Mesenchymal stem cell (in vitro differentiated cells and primary cell): Measurements from ENCODE around the gene RXRB.

Experiments
- DNase-seq: peaks from one replicate; pipeline ENCODE4 v3.0.0-alpha.2; 2013
- H2AFZ ChIP-seq: one replicate; pipeline ENCODE4 v1.6.1; 2013; ENCODE audit warnings: low read depth, mild to moderate bottlenecking, control low read depth, inconsistent platforms, low read length, moderate library complexity
- H2AK5ac ChIP-seq: 2 replicates; pipeline ENCODE4 v1.6.1; 2013; ENCODE audit warnings: low read length, moderate library complexity, mild to moderate bottlenecking, inconsistent platforms; ENCODE audit not compliant: severe bottlenecking
- H2BK120ac ChIP-seq: one replicate; pipeline ENCODE4 v1.6.1; 2013; ENCODE audit warnings: low read depth, mild to moderate bottlenecking, inconsistent platforms, low read length, moderate library complexity
- H2BK12ac ChIP-seq, 2 experiments: one replicate each; pipeline ENCODE4 v1.6.1; 2013; ENCODE audit warnings: inconsistent platforms in 2 of 2, low read length in 2 of 2, mild to moderate bottlenecking in 2 of 2, moderate library complexity in 2 of 2, control low read depth in 1 of 2
- H2BK15ac ChIP-seq: one replicate; pipeline ENCODE4 v1.6.1; 2013; ENCODE audit warnings: mild to moderate bottlenecking, low read depth, inconsistent platforms; ENCODE audit not compliant: poor library complexity, severe bottlenecking
- H2BK5ac ChIP-seq: 2 replicates; pipeline ENCODE4 v1.6.1; 2013; ENCODE audit warnings: low read depth, mild to moderate bottlenecking, low read length, control low read depth, inconsistent platforms; ENCODE audit not compliant: poor library complexity, severe bottlenecking
- H3K14ac ChIP-seq, 2 experiments: one replicate each; pipeline ENCODE4 v1.6.1; 2013; ENCODE audit warnings: inconsistent platforms in 2 of 2, low read length in 2 of 2, control low read depth in 1 of 2, mild to moderate bottlenecking in 1 of 2, moderate library complexity in 1 of 2
- H3K18ac ChIP-seq, 2 experiments: one replicate each; pipeline ENCODE4 v1.6.1; 2013; ENCODE audit warnings: inconsistent platforms in 2 of 2, low read length in 2 of 2, control low read depth in 1 of 2, low read depth in 1 of 2, mild to moderate bottlenecking in 1 of 2
- H3K23ac ChIP-seq, 2 experiments: one replicate each; pipeline ENCODE4 v1.6.1; 2013; ENCODE audit warnings: inconsistent platforms in 2 of 2, low read length in 2 of 2, mild to moderate bottlenecking in 2 of 2, moderate library complexity in 2 of 2, control low read depth in 1 of 2
- H3K27ac ChIP-seq: 2 replicates; pipeline ENCODE4 v1.5.1; 2013; ENCODE audit warnings: mild to moderate bottlenecking, moderate library complexity, low read length, control low read depth, inconsistent platforms; ENCODE audit not compliant: poor library complexity, severe bottlenecking
- H3K27me3 ChIP-seq, 2 experiments: 2 replicates each; pipeline versions ENCODE4 v1.6.1 to v1.7.0; 2013; ENCODE audit warnings: low read length in 2 of 2, mild to moderate bottlenecking in 2 of 2, moderate library complexity in 2 of 2, control low read depth in 1 of 2, inconsistent platforms in 1 of 2; ENCODE audit not compliant: control insufficient read depth in 1 of 2, insufficient read depth in 1 of 2
- H3K36me3 ChIP-seq, 2 experiments: 2 replicates each; pipeline versions ENCODE4 v1.6.1 to v1.7.0; 2013; ENCODE audit warnings: low read length in 2 of 2, control low read depth in 1 of 2, inconsistent platforms in 1 of 2, low read depth in 1 of 2, mild to moderate bottlenecking in 1 of 2; ENCODE audit not compliant: insufficient read depth in 2 of 2, control insufficient read depth in 1 of 2
- H3K4ac ChIP-seq, 2 experiments: one replicate each; pipeline ENCODE4 v1.6.1; 2013; ENCODE audit warnings: inconsistent platforms in 2 of 2, low read length in 2 of 2, mild to moderate bottlenecking in 2 of 2, moderate library complexity in 2 of 2, control low read depth in 1 of 2, low read depth in 1 of 2
- H3K4me1 ChIP-seq: 2 replicates; pipeline ENCODE4 v1.6.1; 2013; ENCODE audit warnings: low read depth, low read length, control low read depth; ENCODE audit not compliant: control insufficient read depth, insufficient read depth
- H3K4me2 ChIP-seq: 2 replicates; pipeline ENCODE4 v1.6.1; 2013; ENCODE audit warnings: low read length, mild to moderate bottlenecking, inconsistent platforms; ENCODE audit not compliant: poor library complexity, severe bottlenecking
- H3K4me3 ChIP-seq, 2 experiments: 2 replicates each; pipeline versions ENCODE4 v1.5.1 to v1.7.0; 2013; ENCODE audit warnings: low read length in 2 of 2, mild to moderate bottlenecking in 2 of 2, control low read depth in 1 of 2, low read depth in 1 of 2; ENCODE audit not compliant: insufficient read depth in 1 of 2
- H3K79me1 ChIP-seq: replicated peaks from 2 replicates; pipeline ENCODE4 v1.6.1; 2013; ENCODE audit warnings: mild to moderate bottlenecking, control low read depth, low read length, inconsistent platforms; ENCODE audit not compliant: poor library complexity, severe bottlenecking
- H3K9ac ChIP-seq: 2 replicates; pipeline ENCODE4 v1.7.0; 2013; ENCODE audit warnings: mild to moderate bottlenecking, low read length, moderate library complexity
- H3K9me3 ChIP-seq: 2 replicates; pipeline ENCODE4 v1.7.0; 2013; ENCODE audit warnings: mild to moderate bottlenecking, low read length; ENCODE audit not compliant: control insufficient read depth
- H4K8ac ChIP-seq: one replicate; pipeline ENCODE4 v1.6.1; 2013; ENCODE audit warnings: inconsistent platforms, mild to moderate bottlenecking, low read length, moderate library complexity
- H4K91ac ChIP-seq: one replicate; pipeline ENCODE4 v1.6.1; 2013; ENCODE audit warnings: mild to moderate bottlenecking, low read length, inconsistent platforms
- WGBS: methylation state at CpG from one replicate; pipeline ENCODE4 v1.1.7; 2013; ENCODE audit warnings: mixed read lengths; 5-methylcytosine and 5-hydroxymethylcytosine counted together

Gene RXRB

GRCh38 chr6:33237741-33238140 is 37.3 kb upstream of the RXRB start:
- no peak overlapping the region for H3K4ac ChIP-seq
- no peak overlapping the region for H2AK5ac ChIP-seq
- H4K8ac ChIP-seq: no peak overlapping the region
- H3K4me2 ChIP-seq: no peak overlapping the region
- DNase-seq: no peak
- H3K9ac ChIP-seq: no peak overlapping the region
- H3K27ac ChIP-seq: no peak overlapping the region
- no peak overlapping the region for H2BK120ac ChIP-seq
- no peaks in the 10 kb centered on the region for H3K36me3 ChIP-seq
- no peak overlapping the region for H4K91ac ChIP-seq
- no peak overlapping the region for H2BK15ac ChIP-seq
- WGBS: 58% methylated on average over 2 of the region's 2 CpGs
- H3K4me1 ChIP-seq: no peaks in the 10 kb centered on the region
- no peak overlapping the region for H3K23ac ChIP-seq
- peaks cover 48% of the 10 kb centered on the region in 2 experiments for H3K27me3 ChIP-seq
- H2AFZ ChIP-seq: no peak overlapping the region
- H2BK12ac ChIP-seq: no peak overlapping the region
- H3K9me3 ChIP-seq: no peaks in the 10 kb centered on the region
- no peaks in the 10 kb centered on the region for H3K79me1 ChIP-seq
- H3K4me3 ChIP-seq: no peak overlapping the region
- H3K18ac ChIP-seq: no peak overlapping the region
- no peak overlapping the region for H2BK5ac ChIP-seq
- H3K14ac ChIP-seq: no peak overlapping the region

DNA sequence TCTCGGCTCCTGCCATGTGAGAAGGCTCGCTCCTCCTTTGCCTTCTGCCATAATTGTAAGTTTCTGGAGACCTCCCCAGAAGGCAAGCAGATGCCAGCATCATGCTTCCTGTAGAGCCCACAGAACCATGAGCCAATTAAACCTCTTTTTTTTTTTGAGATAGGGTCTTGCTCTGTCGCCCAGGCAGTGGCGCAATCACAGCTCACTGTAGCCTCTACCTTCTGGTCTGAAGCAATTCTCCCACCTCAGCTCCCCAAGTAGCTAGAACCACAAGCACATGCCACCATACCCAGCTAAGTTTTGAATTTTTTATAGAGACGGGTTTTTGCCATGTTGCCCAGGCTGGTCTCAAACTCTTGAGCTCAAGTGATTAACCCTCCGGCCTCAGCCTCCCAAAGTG is 36.4 kb upstream of the RXRB start:
- no peak overlapping the region for H3K9ac ChIP-seq
- no peak overlapping the region for H3K18ac ChIP-seq
- H2AK5ac ChIP-seq: no peak overlapping the region
- H2BK15ac ChIP-seq: no peak overlapping the region
- H3K4ac ChIP-seq: no peak overlapping the region
- H3K9me3 ChIP-seq: no peaks in the 10 kb centered on the region
- no peak for DNase-seq
- H4K91ac ChIP-seq: no peak overlapping the region
- H3K36me3 ChIP-seq: no peaks in the 10 kb centered on the region
- H2AFZ ChIP-seq: no peak overlapping the region
- no peak overlapping the region for H3K27ac ChIP-seq
- 91% methylated on average over 6 of the region's 6 CpGs for whole genome bisulfite sequencing
- H2BK120ac ChIP-seq: no peak overlapping the region
- no peak overlapping the region for H4K8ac ChIP-seq
- peaks cover 48% of the 10 kb centered on the region in 2 experiments for H3K27me3 ChIP-seq
- H2BK12ac ChIP-seq: no peak overlapping the region
- no peaks in the 10 kb centered on the region for H3K4me1 ChIP-seq
- no peak overlapping the region for H2BK5ac ChIP-seq
- H3K23ac ChIP-seq: no peak overlapping the region
- no peak overlapping the region for H3K4me3 ChIP-seq
- H3K14ac ChIP-seq: no peak overlapping the region
- H3K79me1 ChIP-seq: no peaks in the 10 kb centered on the region
- no peak overlapping the region for H3K4me2 ChIP-seq

GRCh38 chr6:33236328-33236727 is 35.9 kb upstream of the RXRB start:
- Histone ChIP-seq H3K9me3 (no peaks in the 10 kb centered on the region), H2BK12ac (no peak overlapping the region), H3K36me3 (no peaks in the 10 kb centered on the region), H2BK5ac (no peak overlapping the region), H3K4me3 (no peak overlapping the region), H3K4ac (no peak overlapping the region), H2AK5ac (no peak overlapping the region), H3K79me1 (no peaks in the 10 kb centered on the region), H3K18ac (no peak overlapping the region), H2BK120ac (no peak overlapping the region), H4K8ac (no peak overlapping the region), H3K27ac (no peak overlapping the region), H3K9ac (no peak overlapping the region), H2AFZ (no peak overlapping the region), H3K14ac (no peak overlapping the region), H3K4me2 (no peak overlapping the region), H3K4me1 (no peaks in the 10 kb centered on the region), H4K91ac (no peak overlapping the region), H3K23ac (no peak overlapping the region), H3K27me3 (peaks cover 51% of the 10 kb centered on the region in 2 experiments), H2BK15ac (no peak overlapping the region)
- DNase-seq: no peak

- 6% methylated on average over 6 of the region's 6 CpGs for WGBS
- DNase-seq: no peak
- no peak overlapping the region for H2AFZ ChIP-seq
- no peak overlapping the region for H2AK5ac ChIP-seq
- no peak overlapping the region for H4K91ac ChIP-seq
- peak overlapping the region; percentile 7 for H4K8ac ChIP-seq
- H3K4me3 ChIP-seq: no peak overlapping the region
- H3K9ac ChIP-seq: no peak overlapping the region
- H3K4me1 ChIP-seq: no peaks in the 10 kb centered on the region
- no peak overlapping the region for H2BK15ac ChIP-seq
- H3K27me3 ChIP-seq: peaks cover 47 to 55% of the 10 kb centered on the region in 2 experiments
- H3K23ac ChIP-seq: no peak overlapping the region
- no peak overlapping the region for H3K14ac ChIP-seq
- no peak overlapping the region for H3K27ac ChIP-seq
- H3K18ac ChIP-seq: no peak overlapping the region
- H3K4me2 ChIP-seq: no peak overlapping the region
- no peak overlapping the region for H3K4ac ChIP-seq
- no peaks in the 10 kb centered on the region for H3K79me1 ChIP-seq
- no peaks in the 10 kb centered on the region for H3K9me3 ChIP-seq
- H2BK12ac ChIP-seq: no peak overlapping the region
- no peaks in the 10 kb centered on the region for H3K36me3 ChIP-seq
- no peak overlapping the region for H2BK5ac ChIP-seq
- H2BK120ac ChIP-seq: no peak overlapping the region
Observed at GRCh38 chr6:33235221-33235634, 34.8 kb upstream of the RXRB start.
